ENCODE results near the gene ANKRD1.
"Not testable (repeated sequence)": the region's sequence is repeated elsewhere in the genome, so short reads cannot be mapped to it uniquely, and the experiment has no call there.

Gene ANKRD1

GRCh38 chr10:90912174-90912573 lies 8.7 kb downstream of the ANKRD1 start:
- DNase-seq (ENCODE audit: low read depth), result no peak

GRCh38 chr10:90911133-90912051 lies 9.5 kb downstream of the ANKRD1 start:
- DNase-seq (ENCODE audit: low read depth), result no peak

GRCh38 chr10:90906596-90906995 lies 14.3 kb downstream of the ANKRD1 start:
- DNase-seq (ENCODE audit: low read depth), result no peak

- no peak for DNase-seq (ENCODE audit: low read depth)
These were observed 15.0 kb downstream of the ANKRD1 start for GRCh38 chr10:90905925-90906324.

- not testable (repeated sequence) for DNase-seq (ENCODE audit: low read depth)
These were observed 24.0 kb downstream of the ANKRD1 start for GRCh38 chr10:90896916-90897315.

- no peak for DNase-seq (ENCODE audit: low read depth)
These were observed 27.7 kb downstream of the ANKRD1 start for GRCh38 chr10:90893190-90893589.

GRCh38 chr10:90890347-90890746 lies 30.5 kb downstream of the ANKRD1 start:
- DNase-seq (ENCODE audit: low read depth), result no peak

GRCh38 chr10:90889636-90890035 lies 31.3 kb downstream of the ANKRD1 start:
- DNase-seq (ENCODE audit: low read depth), result no peak

GRCh38 chr10:90888387-90888786 lies 32.5 kb downstream of the ANKRD1 start:
- no peak for DNase-seq (ENCODE audit: low read depth)

GRCh38 chr10:90887555-90887954 lies 33.3 kb downstream of the ANKRD1 start:
- DNase-seq (ENCODE audit: low read depth), result no peak

- no peak for DNase-seq (ENCODE audit: low read depth)
These were observed 35.7 kb downstream of the ANKRD1 start for GRCh38 chr10:90885176-90885575.

- DNase-seq (ENCODE audit: low read depth), result no peak
These were observed 36.5 kb downstream of the ANKRD1 start for GRCh38 chr10:90884431-90884830.

- DNase-seq (ENCODE audit: low read depth), result not testable (repeated sequence)
These were observed 40.7 kb downstream of the ANKRD1 start for GRCh38 chr10:90880059-90880719.

GRCh38 chr10:90879062-90879461 lies 41.8 kb downstream of the ANKRD1 start:
- DNase-seq (ENCODE audit: low read depth), result no peak

GRCh38 chr10:90872648-90873020 lies 48.3 kb downstream of the ANKRD1 start:
- no peak for DNase-seq (ENCODE audit: low read depth)

GRCh38 chr10:90871766-90872647 lies 48.9 kb downstream of the ANKRD1 start, which contains the start of gene RPP30:
TSS of gene RPP30 (plus strand) at chr10:90871974. CDS start at chr10:90871987, 13 bp downstream.
- peak; percentile 64 for DNase-seq (ENCODE audit: low read depth)

- DNase-seq (ENCODE audit: low read depth), result no peak
These were observed 49.6 kb downstream of the ANKRD1 start for GRCh38 chr10:90871279-90871765.

GRCh38 chr10:90866050-90866598 lies 54.8 kb downstream of the ANKRD1 start:
- DNase-seq (ENCODE audit: low read depth), result no peak

GRCh38 chr10:90865401-90865800 lies 55.5 kb downstream of the ANKRD1 start:
- DNase-seq (ENCODE audit: low read depth), result no peak

- no peak for DNase-seq (ENCODE audit: low read depth)
These were observed 57.9 kb downstream of the ANKRD1 start for GRCh38 chr10:90862908-90863514.

Measured in stimulated activated CD8-positive, alpha-beta memory T cell treated with anti-CD3 and anti-CD28 coated beads, Interleukin-12 subunit alpha, Interleukin-12 subunit beta, amount 100 ng/mL, for 4 hours (primary cell).